Stomach (tissue), 4 donors: Measurements from ENCODE around the gene ALDH7A1.

Experiments
- POLR2A ChIP-seq, 4 donors: fragments of 450-650 bp; IDR thresholded peaks; one replicate each; pipeline ENCODE4 v1.6.1; 2016; ENCODE audit warnings: antibody characterized with exemption in 4 of 4, control low read depth in 2 of 4, mild to moderate bottlenecking in 1 of 4, moderate library complexity in 1 of 4
- POLR2AphosphoS5 ChIP-seq, 3 donors: sonication (generic); formaldehyde crosslinking; IDR thresholded peaks; one replicate each; pipeline ENCODE4 v1.6.1; 2016; ENCODE audit warnings: antibody characterized with exemption in 3 of 3

DNA sequence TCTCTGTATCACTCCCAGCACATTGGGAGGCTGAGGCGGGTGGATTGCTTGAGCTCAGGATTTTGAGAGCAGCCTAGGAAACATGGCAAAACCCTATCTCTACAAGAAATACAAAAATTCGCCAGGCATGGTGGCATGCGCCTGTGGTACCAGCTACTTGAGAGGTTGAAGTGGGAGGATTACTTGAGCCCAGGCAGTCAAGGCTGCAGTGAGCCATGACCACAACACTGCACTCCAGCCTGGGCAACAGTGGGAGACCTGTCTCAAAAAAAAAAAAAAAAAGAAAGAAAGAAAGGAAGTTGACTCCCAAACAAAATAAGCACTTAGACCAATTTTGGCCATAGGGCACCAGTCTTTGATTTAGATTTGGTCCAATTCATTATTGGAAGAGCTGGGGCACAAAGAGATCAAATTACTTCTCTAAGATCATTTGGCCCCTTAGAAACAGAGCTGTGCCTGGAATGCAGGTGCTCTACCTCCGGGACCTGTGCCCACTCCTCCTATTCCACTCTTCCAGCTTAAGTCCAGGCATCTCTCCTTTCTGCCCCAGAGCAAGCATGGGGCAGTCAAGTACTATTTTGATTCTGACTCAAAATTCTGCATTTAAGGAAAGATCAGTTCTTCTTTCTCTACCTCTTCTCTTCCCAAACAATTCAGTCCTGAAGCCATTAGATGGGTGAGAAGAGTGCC, 59.0 kb downstream of the ALDH7A1 start:
- TF ChIP-seq POLR2AphosphoS5 (IDR thresholded peaks at IDR 0.05) (no peak), POLR2A (IDR thresholded peaks at IDR 0.05) (no peak)
